Measurements from ENCODE around the gene E2F1.

- TF ChIP-seq FOXA1 (IDR thresholded peaks at IDR 0.05) (no peak), CTCF (IDR thresholded peaks at IDR 0.05; ENCODE audit: low read depth, low read length, missing input control) (peak; percentile 85), YY1 (IDR thresholded peaks at IDR 0.05) (peak; percentile 42), ATF3 (IDR thresholded peaks at IDR 0.05) (no peak), MAX (IDR thresholded peaks at IDR 0.05) (no peak), EGR1 (IDR thresholded peaks at IDR 0.05; ENCODE audit: low read depth in 2 of 2) (no peak), JUND (IDR thresholded peaks at IDR 0.05) (no peak), TAF1 (conservative IDR thresholded peaks at IDR 0.05) (no peak), GABPA (IDR thresholded peaks at IDR 0.05 in 1 of 2, conservative IDR thresholded peaks at IDR 0.05 in 1 of 2) (no peak), SP1 (IDR thresholded peaks at IDR 0.05) (peak; percentile 10), REST (IDR thresholded peaks at IDR 0.05) (no peak), RAD21 (IDR thresholded peaks at IDR 0.05) (peak; percentile 83 to 95)
These were observed 18.3 kb downstream of the E2F1 start for GRCh38 chr20:33667676-33668465.
